ENCODE measurements around the gene RPS21. TPM values are rescaled to one million over a fixed set of nuclear protein-coding genes. Genes with fewer than 3 reads are reported as not detected.

RPS21 gene
- total and polyA plus RNA-seq, 2 of the 13 experiments (the other 11 are each of a cell fraction or from before 2014, with no cell fraction given), result 2,647 to 11,063 TPM

- TF ChIP-seq HINFP (CRISPR knock-in tag; IDR thresholded peaks at IDR 0.05; ENCODE audit: low read depth) (no peak; the same call in 1 of the 2 replicates), E2F2 (CRISPR knock-in tag; IDR thresholded peaks at IDR 0.05; ENCODE audit: borderline replicate concordance) (no peak), RBM39 (IDR thresholded peaks at IDR 0.05; ENCODE audit: low read depth, low read length, poor library complexity, severe bottlenecking) (peak; percentile 24)
These were observed 26.2 kb downstream of the RPS21 start (continued) for GRCh38 chr20:62413025-62413570.

GRCh38 chr20:62413896-62414481 is 27.1 kb downstream of the RPS21 start:
- Histone ChIP-seq H3K4me1 (ENCODE audit: insufficient read depth, low read length) (peaks cover 47% of the 10 kb centered on the region), H3K9me3 (ENCODE audit: low read length) (no peaks in the 10 kb centered on the region), H3K9ac (ENCODE audit: insufficient read depth, low read depth, low read length) (no peak overlapping the region), H2AFZ (ENCODE audit: low read length) (no peak overlapping the region), H3K4me2 (ENCODE audit: low read depth, low read length) (no peak overlapping the region), H3K4me3 (replicated peaks in 1 of 3; ENCODE audit: insufficient read depth in 1 of 3, low read depth in 2 of 3, low read length in 3 of 3) (no peak overlapping the region), H3K36me3 (replicated peaks in 1 of 2; ENCODE audit: control insufficient read depth in 1 of 2, insufficient read depth in 2 of 2, low read length in 2 of 2) (no peaks in the 10 kb centered on the region), H3K27me3 (ENCODE audit: control insufficient read depth in 1 of 2, insufficient read depth in 2 of 2, low read length in 2 of 2) (peaks cover 13 to 52% of the 10 kb centered on the region in 2 experiments; a peak in 4 of 5 replicates), H3K79me2 (ENCODE audit: insufficient read depth, low read length) (no peaks in the 10 kb centered on the region), H3K27ac (ENCODE audit: extremely low read length, insufficient read depth, low read length) (no peak overlapping the region), H4K20me1 (ENCODE audit: insufficient read depth, low read length) (no peaks in the 10 kb centered on the region)
- in situ Hi-C loops (cut with HindIII; ENCODE audit: extremely low pct_ligation_motif_present, low pct_unique_long_range_greater_than_20kb), result loop anchor here (5.0 kb wide), 1 partner anchor 78 kb away; no protein-coding TSS in a partner anchor
- ChIA-PET POLR2A (interaction anchor here (0.6 kb wide), 1 partner anchor 409 kb away, joined by 3 read pairs; no protein-coding TSS in a partner anchor), CTCF (ENCODE audit: low intra/inter-chr PET ratio, low total read pairs) (no interaction called here)
- FAIRE-seq (no peak), ATAC-seq (peak; percentile 46), DNase-seq (ENCODE audit: low spot score) (no peak)
- intact Hi-C loops (cut with micrococcal nuclease; ENCODE audit: unreplicated experiment), result loop anchor here (5.0 kb wide), 2 partner anchors 73 to 203 kb away; no protein-coding TSS in a partner anchor
- 34% methylated on average over 13 of the region's 22 CpGs for WGBS (ENCODE audit: low lambda C conversion rate)
- no TSS peak for BruUV-seq (replicated peaks)
- TF ChIP-seq RXRA (CRISPR knock-in tag; IDR thresholded peaks at IDR 0.05) (0 out of 2 replicates have a peak, but pooled peaks have one; percentile 10), MATR3 (CRISPR knock-in tag; IDR thresholded peaks at IDR 0.05) (0 out of 2 replicates have a peak, but pooled peaks have one; percentile 40), ZC3H4 (CRISPR knock-in tag; IDR thresholded peaks at IDR 0.05; ENCODE audit: borderline replicate concordance) (no peak), RELA (CRISPR knock-in tag; IDR thresholded peaks at IDR 0.05) (peak; percentile 35; the same call in 1 of the 2 replicates), KDM2A (CRISPR knock-in tag; IDR thresholded peaks at IDR 0.05; ENCODE audit: borderline replicate concordance, low read depth) (peak; percentile 50; the same call in 1 of the 2 replicates), SMAD3 (CRISPR knock-in tag; IDR thresholded peaks at IDR 0.05) (no peak), EED (CRISPR knock-in tag; IDR thresholded peaks at IDR 0.05) (0 out of 2 replicates have a peak, but pooled peaks have one; percentile 59), RAD21 (CRISPR knock-in tag; IDR thresholded peaks at IDR 0.05) (0 out of 2 replicates have a peak, but pooled peaks have one; percentile 37), ZNF768 (CRISPR knock-in tag; IDR thresholded peaks at IDR 0.05) (0 out of 2 replicates have a peak, but pooled peaks have one; percentile 11), ZSCAN12 (CRISPR knock-in tag; IDR thresholded peaks at IDR 0.05) (no peak), SNAI1 (CRISPR knock-in tag; IDR thresholded peaks at IDR 0.05; ENCODE audit: borderline replicate concordance) (0 out of 2 replicates have a peak, but pooled peaks have one; percentile 25), ZNF710 (CRISPR knock-in tag; IDR thresholded peaks at IDR 0.05; ENCODE audit: borderline replicate concordance) (0 out of 2 replicates have a peak, but pooled peaks have one; percentile 32), HNRNPL (IDR thresholded peaks at IDR 0.05; ENCODE audit: low read depth, low read length) (peak; percentile 94), BHLHE40 (IDR thresholded peaks at IDR 0.05; ENCODE audit: low read length) (no peak)

Data from HepG2 (cell line).